NCI-H2081 treated with DMSO at 0.1 percent for 48 hours (cell line): ENCODE results near the gene TLE5.
"Not testable (repeated sequence)": the region's sequence is repeated elsewhere in the genome, so short reads cannot be mapped to it uniquely, and the experiment has no call there.

Experiments used
- DNase-seq: peaks from one replicate; lab custom pipeline; 2025; lab: John Stamatoyannopoulos, UW

TLE5 gene

GRCh38 chr19:3061182-3062161 lies 823 bp downstream of the TLE5 start:
- DNase-seq, result peak; percentile 6

- no peak for DNase-seq
These were observed 1.5 kb downstream of the TLE5 start for GRCh38 chr19:3060857-3061181.

- DNase-seq, result no peak
These were observed 2.6 kb downstream of the TLE5 start for GRCh38 chr19:3059653-3060052.

- no peak for DNase-seq
These were observed 3.4 kb downstream of the TLE5 start for GRCh38 chr19:3058821-3059314.

- DNase-seq, result no peak
These were observed 4.1 kb downstream of the TLE5 start for GRCh38 chr19:3058009-3058820.

GRCh38 chr19:3057275-3057714 lies 5.0 kb downstream of the TLE5 start:
- DNase-seq, result peak; percentile 37

- peak; percentile 25 for DNase-seq
These were observed 5.7 kb downstream of the TLE5 start for GRCh38 chr19:3056417-3057088.

GRCh38 chr19:3055741-3056416 lies 6.4 kb downstream of the TLE5 start:
- peak; percentile 38 for DNase-seq

- no peak for DNase-seq
These were observed 7.1 kb downstream of the TLE5 start for GRCh38 chr19:3054972-3055740.

- DNase-seq, result no peak
These were observed 7.9 kb downstream of the TLE5 start for GRCh38 chr19:3054265-3054971.

- DNase-seq, result no peak
These were observed 8.5 kb downstream of the TLE5 start for GRCh38 chr19:3053780-3054179.

GRCh38 chr19:3053218-3053621 lies 9.1 kb downstream of the TLE5 start:
- no peak for DNase-seq

- DNase-seq, result not testable (repeated sequence)
These were observed 12.3 kb downstream of the TLE5 start for GRCh38 chr19:3050016-3050415.

- no peak for DNase-seq
These were observed 13.2 kb downstream of the TLE5 start for GRCh38 chr19:3049089-3049488.

- DNase-seq, result no peak
These were observed 14.1 kb downstream of the TLE5 start for GRCh38 chr19:3048190-3048533.

GRCh38 chr19:3047496-3048189 lies 14.7 kb downstream of the TLE5 start:
- DNase-seq, result peak; percentile 61

GRCh38 chr19:3046698-3047495 lies 15.4 kb downstream of the TLE5 start:
- DNase-seq, result no peak

- peak; percentile 5 for DNase-seq
These were observed 16.2 kb downstream of the TLE5 start for GRCh38 chr19:3045885-3046697.
